Neural cell (in vitro differentiated cells): Measurements from ENCODE around the gene FAM13B.

Experiments used
- EP300 ChIP-seq: fragments of 450-650 bp; conservative IDR thresholded peaks from 2 replicates; pipeline ENCODE4 v1.6.1; 2014; ENCODE audit warnings: antibody characterized with exemption, mild to moderate bottlenecking, moderate library complexity; ENCODE audit not compliant: poor library complexity, severe bottlenecking
- POLR2AphosphoS5 ChIP-seq: IDR thresholded peaks from 2 replicates; pipeline ENCODE4 v1.6.1; 2012
- RAD21 ChIP-seq: fragments of 450-650 bp; conservative IDR thresholded peaks from 2 replicates; pipeline ENCODE4 v1.6.1; 2014; ENCODE audit warnings: antibody characterized with exemption, mild to moderate bottlenecking, moderate library complexity
- SMC3 ChIP-seq: fragments of 450-650 bp; conservative IDR thresholded peaks from 2 replicates; pipeline ENCODE4 v1.6.1; 2014; ENCODE audit warnings: antibody characterized with exemption, mild to moderate bottlenecking, moderate library complexity; ENCODE audit not compliant: poor library complexity
- TAF1 ChIP-seq: IDR thresholded peaks from 2 replicates; pipeline ENCODE4 v1.6.1; 2012; ENCODE audit warnings: low read depth
- TF ChIP-seq, protein P1 (sequence below): fragments of 450-650 bp; IDR thresholded peaks from 2 replicates; pipeline ENCODE4 v1.5.1; 2014; ENCODE audit warnings: antibody characterized with exemption, mild to moderate bottlenecking, moderate library complexity; ENCODE audit not compliant: poor library complexity, severe bottlenecking
- TF ChIP-seq, protein P2 (sequence below): IDR thresholded peaks from 2 replicates; pipeline ENCODE4 v1.6.1; 2012; ENCODE audit warnings: borderline replicate concordance

DNA sequence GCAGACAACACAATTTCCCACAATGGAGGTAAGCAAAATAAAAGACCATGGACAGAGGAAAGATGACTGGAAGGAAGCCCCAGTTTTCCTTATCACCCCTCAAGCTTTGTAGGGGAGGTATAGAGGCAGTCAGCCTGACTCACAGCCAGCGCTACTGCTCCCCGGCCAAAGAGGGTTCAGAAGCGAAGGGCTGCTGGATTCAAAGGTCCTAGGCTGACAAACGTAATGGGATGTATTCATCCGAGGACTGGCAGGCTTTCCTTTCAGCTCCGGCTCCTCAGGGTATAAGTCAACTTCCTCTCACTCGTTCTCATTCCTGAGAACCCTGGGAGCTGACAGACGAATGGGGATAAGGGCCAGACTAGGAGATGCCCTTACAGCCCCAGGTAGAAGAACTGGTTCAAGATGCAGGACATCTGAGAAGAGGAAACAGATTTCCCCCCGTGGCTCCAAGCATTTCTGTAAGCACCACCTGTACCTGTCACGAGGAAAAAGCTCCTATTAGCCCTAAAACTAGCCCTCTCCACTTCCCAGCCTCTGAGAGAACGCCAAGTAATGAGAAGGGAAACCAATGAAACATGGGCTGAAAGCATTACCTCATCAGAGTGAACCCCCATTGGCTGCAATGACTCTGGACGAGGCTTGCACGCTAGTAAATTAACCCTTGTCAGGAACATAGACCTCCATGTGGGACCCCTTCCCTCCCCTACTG is 22.1 kb upstream of the FAM13B start:
- TF ChIP-seq EP300 (no peak), TAF1 (no peak), POLR2AphosphoS5 (no peak), SMC3 (no peak), RAD21 (no peak)
- TF ChIP-seq, protein P1, sequence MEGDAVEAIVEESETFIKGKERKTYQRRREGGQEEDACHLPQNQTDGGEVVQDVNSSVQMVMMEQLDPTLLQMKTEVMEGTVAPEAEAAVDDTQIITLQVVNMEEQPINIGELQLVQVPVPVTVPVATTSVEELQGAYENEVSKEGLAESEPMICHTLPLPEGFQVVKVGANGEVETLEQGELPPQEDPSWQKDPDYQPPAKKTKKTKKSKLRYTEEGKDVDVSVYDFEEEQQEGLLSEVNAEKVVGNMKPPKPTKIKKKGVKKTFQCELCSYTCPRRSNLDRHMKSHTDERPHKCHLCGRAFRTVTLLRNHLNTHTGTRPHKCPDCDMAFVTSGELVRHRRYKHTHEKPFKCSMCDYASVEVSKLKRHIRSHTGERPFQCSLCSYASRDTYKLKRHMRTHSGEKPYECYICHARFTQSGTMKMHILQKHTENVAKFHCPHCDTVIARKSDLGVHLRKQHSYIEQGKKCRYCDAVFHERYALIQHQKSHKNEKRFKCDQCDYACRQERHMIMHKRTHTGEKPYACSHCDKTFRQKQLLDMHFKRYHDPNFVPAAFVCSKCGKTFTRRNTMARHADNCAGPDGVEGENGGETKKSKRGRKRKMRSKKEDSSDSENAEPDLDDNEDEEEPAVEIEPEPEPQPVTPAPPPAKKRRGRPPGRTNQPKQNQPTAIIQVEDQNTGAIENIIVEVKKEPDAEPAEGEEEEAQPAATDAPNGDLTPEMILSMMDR: no peak
- TF ChIP-seq, protein P2, sequence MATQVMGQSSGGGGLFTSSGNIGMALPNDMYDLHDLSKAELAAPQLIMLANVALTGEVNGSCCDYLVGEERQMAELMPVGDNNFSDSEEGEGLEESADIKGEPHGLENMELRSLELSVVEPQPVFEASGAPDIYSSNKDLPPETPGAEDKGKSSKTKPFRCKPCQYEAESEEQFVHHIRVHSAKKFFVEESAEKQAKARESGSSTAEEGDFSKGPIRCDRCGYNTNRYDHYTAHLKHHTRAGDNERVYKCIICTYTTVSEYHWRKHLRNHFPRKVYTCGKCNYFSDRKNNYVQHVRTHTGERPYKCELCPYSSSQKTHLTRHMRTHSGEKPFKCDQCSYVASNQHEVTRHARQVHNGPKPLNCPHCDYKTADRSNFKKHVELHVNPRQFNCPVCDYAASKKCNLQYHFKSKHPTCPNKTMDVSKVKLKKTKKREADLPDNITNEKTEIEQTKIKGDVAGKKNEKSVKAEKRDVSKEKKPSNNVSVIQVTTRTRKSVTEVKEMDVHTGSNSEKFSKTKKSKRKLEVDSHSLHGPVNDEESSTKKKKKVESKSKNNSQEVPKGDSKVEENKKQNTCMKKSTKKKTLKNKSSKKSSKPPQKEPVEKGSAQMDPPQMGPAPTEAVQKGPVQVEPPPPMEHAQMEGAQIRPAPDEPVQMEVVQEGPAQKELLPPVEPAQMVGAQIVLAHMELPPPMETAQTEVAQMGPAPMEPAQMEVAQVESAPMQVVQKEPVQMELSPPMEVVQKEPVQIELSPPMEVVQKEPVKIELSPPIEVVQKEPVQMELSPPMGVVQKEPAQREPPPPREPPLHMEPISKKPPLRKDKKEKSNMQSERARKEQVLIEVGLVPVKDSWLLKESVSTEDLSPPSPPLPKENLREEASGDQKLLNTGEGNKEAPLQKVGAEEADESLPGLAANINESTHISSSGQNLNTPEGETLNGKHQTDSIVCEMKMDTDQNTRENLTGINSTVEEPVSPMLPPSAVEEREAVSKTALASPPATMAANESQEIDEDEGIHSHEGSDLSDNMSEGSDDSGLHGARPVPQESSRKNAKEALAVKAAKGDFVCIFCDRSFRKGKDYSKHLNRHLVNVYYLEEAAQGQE: no peak
